Retinal pigment epithelial cell (primary cell): Measurements from ENCODE around the gene LHFPL6.
A peak's percentile ranks its signal among the peaks of the same experiment; 100 is the strongest.

Source experiments
- DNase-seq: peaks from one replicate; pipeline ENCODE4 v3.0.0-alpha.2; 2010; ENCODE audit warnings: low read depth
- H3K4me3 ChIP-seq: 2 replicates; pipeline ENCODE4 v1.5.1; 2011; ENCODE audit warnings: mild to moderate bottlenecking, low read length, control low read depth, moderate library complexity
- CTCF ChIP-seq: conservative IDR thresholded peaks from 2 replicates; pipeline ENCODE4 v1.5.1; 2011; ENCODE audit warnings: low read depth, low read length, control low read depth, inconsistent platforms

LHFPL6 gene

GRCh38 chr13:39462428-39462827 is 140.6 kb downstream of the LHFPL6 start:
- no peak for TF ChIP-seq CTCF
- no peak overlapping the region for H3K4me3 ChIP-seq
- DNase-seq = no peak

- TF ChIP-seq CTCF = no peak
- no peak overlapping the region for H3K4me3 ChIP-seq
- DNase-seq = no peak
These were observed 141.2 kb downstream of the LHFPL6 start for GRCh38 chr13:39461685-39462266.

- TF ChIP-seq CTCF = no peak
- DNase-seq = no peak
- no peak overlapping the region for H3K4me3 ChIP-seq
These were observed 145.7 kb downstream of the LHFPL6 start for GRCh38 chr13:39457274-39457673.

- no peak for TF ChIP-seq CTCF
- DNase-seq = no peak
- no peak overlapping the region for H3K4me3 ChIP-seq
These were observed 147.3 kb downstream of the LHFPL6 start for GRCh38 chr13:39455521-39456175.

GRCh38 chr13:39452834-39453233 is 150.2 kb downstream of the LHFPL6 start:
- H3K4me3 ChIP-seq = no peak overlapping the region
- TF ChIP-seq CTCF = no peak
- no peak for DNase-seq

- H3K4me3 ChIP-seq = no peak overlapping the region
- TF ChIP-seq CTCF = no peak
- DNase-seq = no peak
These were observed 150.6 kb downstream of the LHFPL6 start for GRCh38 chr13:39452417-39452816.

- DNase-seq = peak; percentile 47
- no peak for TF ChIP-seq CTCF
- no peak overlapping the region for H3K4me3 ChIP-seq
These were observed 151.1 kb downstream of the LHFPL6 start for GRCh38 chr13:39451860-39452301.
